HG02970 (cell line): ENCODE results near the gene ARID3A.

ENCODE experiments used
- ATAC-seq: cut with Tn5 transposase; IDR thresholded peaks from one replicate; pipeline ENCODE4 v1.9.1; 2021; ENCODE audit warnings: mild to moderate bottlenecking, moderate library complexity, moderate number of reproducible peaks; ENCODE audit not compliant: unreplicated experiment, low FRiP score

The ARID3A gene

DNA sequence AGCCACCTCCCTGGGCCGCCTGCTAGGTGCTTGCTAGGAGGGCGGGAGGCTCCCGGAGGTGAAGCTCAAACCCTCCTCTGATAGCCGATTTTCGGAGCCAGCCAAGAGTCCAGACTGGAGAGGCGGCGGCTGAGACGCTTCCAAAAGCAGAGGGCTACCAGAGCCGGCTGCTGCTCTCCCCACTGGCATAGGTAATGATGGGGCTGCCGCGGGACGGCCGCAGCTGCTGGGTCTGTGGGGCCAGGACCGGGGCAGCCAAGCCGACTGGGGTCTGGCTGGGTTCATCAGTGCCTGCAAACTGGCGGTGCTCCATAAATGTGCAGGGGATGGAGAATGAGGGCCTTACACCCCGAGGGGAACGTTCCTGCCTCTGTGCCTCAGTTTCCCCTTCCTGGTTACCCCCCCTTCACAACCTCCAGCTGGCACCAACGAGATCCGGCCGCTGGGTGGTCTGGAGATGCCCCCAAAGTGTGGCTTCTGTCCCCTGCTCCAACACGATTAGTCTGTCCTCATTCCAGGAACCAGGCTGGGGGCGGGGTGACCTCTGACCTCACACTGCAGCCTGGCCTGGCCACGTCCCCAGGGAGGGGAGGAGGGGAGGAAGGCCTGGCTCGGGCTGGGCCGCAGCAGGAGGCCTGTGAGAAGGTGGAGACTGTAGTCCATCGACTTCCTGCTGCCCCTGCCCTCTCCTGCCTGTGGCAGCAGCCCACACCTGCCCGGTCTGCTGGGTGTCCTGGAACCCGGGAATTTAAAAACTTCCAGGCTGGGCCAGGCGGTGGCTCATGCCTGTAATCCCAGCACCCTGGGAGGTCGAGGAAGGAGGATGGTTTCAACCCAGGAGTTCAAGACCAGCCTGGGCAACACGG lies 54.5 kb downstream of the ARID3A start:
- no peak for ATAC-seq

DNA sequence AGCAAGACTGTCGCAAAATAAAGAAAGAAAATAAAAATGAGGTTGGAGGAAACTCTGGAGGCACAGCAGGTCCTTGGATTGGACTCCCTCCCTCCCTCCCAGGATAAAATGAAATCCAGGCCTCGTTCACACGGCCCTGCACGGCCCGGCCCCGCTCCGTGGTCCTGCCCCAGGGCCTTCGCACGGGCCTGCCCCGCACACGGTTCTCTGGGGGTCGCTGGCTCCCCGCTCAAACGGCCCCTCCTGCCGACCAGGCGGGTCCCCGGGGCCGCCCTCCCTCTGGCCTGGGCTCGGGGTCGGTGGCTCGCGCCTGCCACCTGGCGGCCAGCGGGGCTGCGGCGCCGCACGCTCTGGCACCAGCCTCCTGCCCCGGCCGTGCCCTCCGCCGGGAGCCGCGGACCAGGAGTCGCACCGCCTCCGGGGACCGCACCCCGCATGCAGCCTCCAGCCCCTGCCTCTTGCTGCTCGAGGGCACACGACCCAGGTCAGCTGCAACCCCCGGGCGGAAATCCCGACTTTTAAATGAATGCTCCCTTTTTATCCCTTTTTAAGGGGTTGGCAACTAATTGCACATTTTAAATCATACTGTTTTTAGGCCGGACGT lies 56.8 kb downstream of the ARID3A start:
- peak; percentile 64 for ATAC-seq

DNA sequence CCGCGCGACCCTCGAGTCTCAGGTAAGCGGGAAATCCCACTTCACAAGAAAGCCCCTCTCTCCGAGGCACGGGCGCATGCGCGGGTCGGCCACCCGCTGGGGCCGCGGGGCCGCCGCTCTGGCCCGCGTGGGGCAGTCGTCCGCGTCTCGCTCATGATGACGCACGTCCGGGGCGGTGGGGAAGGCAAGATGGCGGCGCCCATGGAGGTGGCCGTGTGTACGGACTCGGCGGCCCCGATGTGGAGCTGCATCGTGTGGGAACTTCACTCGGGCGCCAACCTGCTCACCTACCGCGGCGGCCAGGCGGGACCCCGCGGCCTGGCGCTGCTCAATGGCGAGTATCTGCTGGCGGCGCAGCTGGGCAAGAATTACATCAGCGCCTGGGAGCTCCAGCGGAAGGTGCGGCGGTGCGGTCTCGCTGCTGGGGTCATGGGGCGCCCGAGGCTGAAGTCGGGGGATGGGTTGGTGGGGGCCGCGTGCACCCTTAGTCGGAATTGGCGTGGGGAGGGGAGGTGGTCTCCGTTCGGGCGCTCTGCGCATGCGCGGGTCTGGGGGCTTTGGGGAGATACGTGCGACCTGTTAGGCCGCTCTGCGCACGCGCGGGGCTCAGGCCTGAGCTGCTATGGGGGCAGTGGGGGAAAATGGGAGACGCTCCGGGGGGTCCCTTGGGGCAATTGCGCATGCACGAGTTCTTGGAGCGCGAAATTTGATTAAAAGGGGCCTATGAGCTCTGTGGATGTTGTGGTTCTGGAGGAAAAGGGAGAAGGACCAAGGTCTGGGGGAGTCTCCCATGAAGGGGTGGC lies 58.5 kb downstream of the ARID3A start, which contains the start of gene WDR18:
Gene WDR18, plus strand, starts transcription at position 181 of the 803 bp plus-strand sequence. Its CDS starts 9 bp downstream, at position 190.
- peak; percentile 70 for ATAC-seq

DNA sequence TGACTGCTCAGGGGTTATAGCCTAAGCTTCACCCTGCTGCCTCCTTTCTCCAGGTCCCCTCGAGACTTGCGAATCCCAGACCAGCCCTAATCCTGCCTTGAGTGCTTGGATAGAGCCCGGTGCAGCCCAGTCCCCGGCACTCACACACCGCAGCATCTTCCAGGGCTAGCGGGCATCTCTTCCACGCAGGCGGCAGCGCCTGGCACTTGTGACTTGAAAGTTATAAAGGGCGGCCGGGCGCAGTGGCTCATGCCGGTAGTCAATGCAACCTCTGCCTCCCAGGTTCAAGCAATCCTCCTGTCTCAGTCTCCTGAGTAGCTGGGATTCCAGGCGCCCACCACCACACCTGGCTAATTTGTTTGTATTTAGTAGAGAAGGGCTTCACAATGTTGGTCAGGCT lies 60.2 kb downstream of the ARID3A start:
- no peak for ATAC-seq

GRCh38 chr19:988081-988480 lies 62.2 kb downstream of the ARID3A start:
- ATAC-seq = no peak

GRCh38 chr19:988510-988909 lies 62.7 kb downstream of the ARID3A start:
- no peak for ATAC-seq

GRCh38 chr19:989381-990081 lies 63.7 kb downstream of the ARID3A start:
- no peak for ATAC-seq

DNA sequence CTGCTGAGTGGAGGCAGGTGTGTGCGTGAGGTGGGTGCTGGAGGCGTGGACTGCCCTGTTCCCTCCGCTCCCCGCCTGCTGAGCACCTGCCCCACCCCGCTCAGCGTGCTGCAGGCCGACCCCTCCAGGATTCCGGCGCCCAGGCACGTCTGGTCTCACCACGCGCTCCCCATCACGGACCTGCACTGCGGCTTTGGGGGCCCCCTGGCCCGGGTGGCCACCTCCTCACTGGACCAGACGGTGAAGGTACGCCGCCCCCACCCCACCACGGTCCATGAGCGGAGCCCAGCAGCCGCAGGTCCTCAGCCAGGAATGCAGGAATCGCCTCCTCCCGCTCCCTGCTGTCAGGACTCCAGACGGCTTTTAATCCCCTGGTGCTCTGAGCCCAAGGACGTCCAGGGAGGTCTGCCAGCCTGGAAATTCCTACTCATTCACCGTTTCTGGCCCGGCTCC lies 64.3 kb downstream of the ARID3A start:
- no peak for ATAC-seq

DNA sequence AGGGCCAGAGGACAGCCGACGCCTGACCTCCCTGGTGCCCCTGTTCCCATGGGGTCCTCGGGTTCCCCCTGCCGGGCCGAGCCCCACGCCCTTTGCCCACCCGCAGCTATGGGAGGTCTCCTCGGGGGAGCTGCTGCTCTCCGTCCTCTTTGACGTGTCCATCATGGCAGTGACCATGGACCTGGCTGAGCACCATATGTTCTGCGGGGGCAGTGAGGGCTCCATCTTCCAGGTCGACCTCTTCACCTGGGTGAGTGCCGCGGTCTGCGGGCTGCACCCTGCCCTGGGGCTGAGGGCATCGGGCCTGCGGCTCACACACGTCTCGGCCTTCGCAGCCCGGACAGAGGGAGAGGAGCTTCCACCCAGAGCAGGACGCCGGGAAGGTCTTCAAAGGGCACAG lies 64.9 kb downstream of the ARID3A start:
- ATAC-seq = no peak

GRCh38 chr19:991174-991931 lies 65.5 kb downstream of the ARID3A start:
- no peak for ATAC-seq

GRCh38 chr19:991932-992669 lies 66.3 kb downstream of the ARID3A start:
- ATAC-seq = no peak

DNA sequence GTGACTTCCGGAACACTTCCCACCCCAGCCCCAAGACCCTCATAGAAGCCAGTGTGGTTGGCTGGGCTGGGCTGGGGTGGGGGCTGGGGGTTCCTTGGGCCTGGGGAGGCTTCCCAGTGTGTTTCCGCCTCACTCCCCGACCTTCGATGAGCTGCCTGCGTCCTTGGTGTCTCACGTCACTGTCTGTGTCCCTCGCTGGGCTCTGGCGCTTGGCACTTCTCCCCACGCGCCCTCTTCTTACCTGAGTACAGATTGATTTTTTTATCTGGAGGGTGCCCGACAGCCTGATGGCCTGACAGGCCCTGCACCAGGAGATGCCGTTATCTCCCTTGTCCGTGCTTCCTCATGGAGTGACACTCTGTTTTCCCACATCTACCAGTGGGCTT lies 66.8 kb downstream of the ARID3A start:
- ATAC-seq = no peak

GRCh38 chr19:993361-993830 lies 67.6 kb downstream of the ARID3A start:
- no peak for ATAC-seq

- no peak for ATAC-seq
These were observed 68.1 kb downstream of the ARID3A start for GRCh38 chr19:993831-994393.

GRCh38 chr19:994516-994915 lies 68.7 kb downstream of the ARID3A start:
- ATAC-seq = no peak

DNA sequence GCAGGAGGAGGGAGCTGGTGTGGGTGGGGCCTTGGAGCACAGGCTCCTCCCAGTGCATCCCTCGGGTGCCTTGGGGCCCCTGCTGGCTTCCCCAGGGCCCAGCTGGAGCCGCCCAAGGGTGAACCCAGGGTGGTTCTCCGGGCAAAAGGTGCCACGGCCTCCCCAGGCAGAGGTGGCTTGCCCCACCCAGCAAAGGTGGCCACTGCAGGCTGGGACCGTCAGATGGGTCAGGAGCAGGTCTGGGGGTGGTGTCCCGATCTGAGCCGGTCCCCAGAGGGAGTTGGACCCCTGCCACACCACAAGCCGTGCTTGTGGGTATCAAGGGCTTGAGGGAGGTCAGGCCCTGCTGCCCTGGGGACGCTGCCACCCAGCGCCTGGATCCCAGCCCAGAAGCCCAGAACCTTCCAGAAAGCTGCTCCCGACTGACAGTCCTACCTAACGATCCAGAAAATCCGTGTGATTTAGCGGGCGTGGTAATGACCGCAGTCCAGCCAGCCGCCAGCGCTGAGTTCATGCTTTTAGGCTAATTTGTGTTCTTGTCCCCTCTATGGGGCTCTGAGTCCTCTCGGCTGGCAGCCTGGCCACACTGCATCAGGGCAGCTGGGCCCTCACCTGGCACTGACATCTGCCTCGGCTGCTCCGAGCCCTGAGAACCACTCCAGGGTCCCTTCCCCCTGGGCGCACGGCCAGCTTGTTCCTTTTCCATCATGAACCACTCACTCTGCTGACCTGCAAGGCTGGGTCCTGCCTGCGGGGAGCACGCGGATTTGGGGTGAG lies 69.4 kb downstream of the ARID3A start:
- ATAC-seq = no peak

DNA sequence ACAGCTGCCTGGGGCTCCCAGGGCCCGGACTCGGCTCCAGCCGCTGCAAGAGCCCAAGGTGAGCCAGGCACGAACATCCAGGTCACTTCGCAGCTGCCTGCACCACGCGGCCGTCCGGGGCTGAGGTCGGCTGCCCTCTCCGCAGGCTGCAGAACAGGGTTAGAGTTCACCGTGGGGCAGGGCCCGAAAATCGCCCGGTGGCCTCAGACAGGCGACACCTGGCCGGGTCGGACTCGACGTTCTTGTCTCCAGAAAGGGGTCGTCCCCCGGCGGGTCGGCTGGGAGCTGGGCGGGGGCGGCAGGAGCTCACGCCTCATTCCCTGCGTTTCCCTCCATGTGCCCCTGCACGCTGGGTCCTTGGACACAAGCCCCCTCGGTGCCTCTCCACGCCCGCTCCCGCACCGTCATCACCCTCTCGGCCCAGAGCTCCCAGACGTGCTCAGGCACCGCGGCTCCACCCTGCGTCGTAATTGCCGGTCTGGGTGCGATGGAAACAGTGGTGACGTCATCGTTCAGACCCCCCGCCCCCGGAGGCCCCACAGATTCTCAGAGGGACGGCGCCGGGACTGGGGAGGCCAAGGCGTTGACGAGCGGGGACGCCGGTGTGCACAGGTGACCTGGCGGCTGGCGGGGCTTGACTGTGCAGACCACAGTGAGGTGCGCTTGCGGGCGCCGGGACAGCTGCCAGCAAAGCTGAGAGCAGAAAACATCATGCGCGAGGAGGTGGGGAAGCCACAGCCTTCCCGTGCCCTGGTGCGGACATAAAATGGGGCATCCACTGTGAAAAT lies 70.4 kb downstream of the ARID3A start:
- ATAC-seq = no peak
